ENCODE data around the gene SCN9A.

The SCN9A gene

GRCh38 chr2:166365239-166365638 is 10.5 kb downstream of the SCN9A start:
- TF ChIP-seq TAF1 (IDR thresholded peaks at IDR 0.05; ENCODE audit: borderline replicate concordance, insufficient read depth, low read length) (no peak), POLR2AphosphoS5 (IDR thresholded peaks at IDR 0.05; ENCODE audit: low read depth, low read length) (no peak), SIN3A (IDR thresholded peaks at IDR 0.05; ENCODE audit: borderline replicate concordance, insufficient read depth, low read length) (no peak), FOXP2 (optimal IDR thresholded peaks at IDR 0.05; ENCODE audit: borderline replicate concordance, extremely low read depth, extremely low read length, insufficient read depth) (no peak), REST (IDR thresholded peaks at IDR 0.05; ENCODE audit: insufficient read depth in 1 of 2, low read depth in 2 of 2, low read length in 2 of 2) (no peak)

GRCh38 chr2:166364476-166365161 is 11.1 kb downstream of the SCN9A start:
- TF ChIP-seq TAF1 (IDR thresholded peaks at IDR 0.05; ENCODE audit: borderline replicate concordance, insufficient read depth, low read length) (no peak), POLR2AphosphoS5 (IDR thresholded peaks at IDR 0.05; ENCODE audit: low read depth, low read length) (no peak), REST (IDR thresholded peaks at IDR 0.05; ENCODE audit: insufficient read depth in 1 of 2, low read depth in 2 of 2, low read length in 2 of 2) (no peak), SIN3A (IDR thresholded peaks at IDR 0.05; ENCODE audit: borderline replicate concordance, insufficient read depth, low read length) (no peak), FOXP2 (optimal IDR thresholded peaks at IDR 0.05; ENCODE audit: borderline replicate concordance, extremely low read depth, extremely low read length, insufficient read depth) (no peak)

- TF ChIP-seq POLR2AphosphoS5 (IDR thresholded peaks at IDR 0.05; ENCODE audit: low read depth, low read length) (no peak), REST (IDR thresholded peaks at IDR 0.05; ENCODE audit: insufficient read depth in 1 of 2, low read depth in 2 of 2, low read length in 2 of 2) (no peak), TAF1 (IDR thresholded peaks at IDR 0.05; ENCODE audit: borderline replicate concordance, insufficient read depth, low read length) (no peak), SIN3A (IDR thresholded peaks at IDR 0.05; ENCODE audit: borderline replicate concordance, insufficient read depth, low read length) (no peak)
Measured at GRCh38 chr2:166361351-166362153, 14.2 kb downstream of the SCN9A start.

GRCh38 chr2:166360906-166361305 is 14.8 kb downstream of the SCN9A start:
- no peak for TF ChIP-seq SIN3A (IDR thresholded peaks at IDR 0.05; ENCODE audit: borderline replicate concordance, insufficient read depth, low read length)
- TF ChIP-seq FOXP2 (optimal IDR thresholded peaks at IDR 0.05; ENCODE audit: borderline replicate concordance, extremely low read depth, extremely low read length, insufficient read depth), result no peak
- TF ChIP-seq REST (IDR thresholded peaks at IDR 0.05; ENCODE audit: insufficient read depth in 1 of 2, low read depth in 2 of 2, low read length in 2 of 2), result no peak
- TF ChIP-seq POLR2AphosphoS5 (IDR thresholded peaks at IDR 0.05; ENCODE audit: low read depth, low read length), result no peak
